ENCODE results near the gene AFF1.

AFF1 gene

GRCh38 chr4:86934771-86935565 is at the start of gene AFF1:
TSS of gene AFF1 (plus strand) at chr4:86935011. CDS start at chr4:86948534, 13,523 bp downstream.
- peak; percentile 36 for TF ChIP-seq CTCF (IDR thresholded peaks at IDR 0.05; ENCODE audit: insufficient read depth, low read depth, low read length, missing control alignments)
- DNase-seq (ENCODE audit: low read depth), result peak; percentile 98
- H3K4me3 ChIP-seq (ENCODE audit: low read depth, low read length), result peak within 1 kb of the TSS; percentile 88

- no peak overlapping the region for H3K4me3 ChIP-seq (ENCODE audit: low read depth, low read length)
- DNase-seq (ENCODE audit: low read depth), result no peak
- no peak for TF ChIP-seq CTCF (IDR thresholded peaks at IDR 0.05; ENCODE audit: insufficient read depth, low read depth, low read length, missing control alignments)
Measured at GRCh38 chr4:86890790-86891189, 44.0 kb upstream of the AFF1 start.

GRCh38 chr4:86891762-86892635 is 42.8 kb upstream of the AFF1 start, which contains the start of gene C4orf36:
TSS of gene C4orf36 (minus strand) at chr4:86892422. CDS start at chr4:86891520, 902 bp downstream.
- TF ChIP-seq CTCF (IDR thresholded peaks at IDR 0.05; ENCODE audit: insufficient read depth, low read depth, low read length, missing control alignments), result no peak
- peak within 1 kb of the TSS; percentile 75 for H3K4me3 ChIP-seq (ENCODE audit: low read depth, low read length)
- peak; percentile 77 for DNase-seq (ENCODE audit: low read depth)

- TF ChIP-seq CTCF (IDR thresholded peaks at IDR 0.05; ENCODE audit: insufficient read depth, low read depth, low read length, missing control alignments), result no peak
- peak overlapping the region; percentile 75 for H3K4me3 ChIP-seq (ENCODE audit: low read depth, low read length)
- peak; percentile 24 for DNase-seq (ENCODE audit: low read depth)
Measured at GRCh38 chr4:86892636-86892960, 42.2 kb upstream of the AFF1 start.

- no peak for DNase-seq (ENCODE audit: low read depth)
- no peak for TF ChIP-seq CTCF (IDR thresholded peaks at IDR 0.05; ENCODE audit: insufficient read depth, low read depth, low read length, missing control alignments)
- H3K4me3 ChIP-seq (ENCODE audit: low read depth, low read length), result no peak overlapping the region
Measured at GRCh38 chr4:86893136-86893535, 41.7 kb upstream of the AFF1 start.

- DNase-seq (ENCODE audit: low read depth), result no peak
Measured at GRCh38 chr4:86894455-86894854, 40.4 kb upstream of the AFF1 start.

More at GRCh38 chr4:86894455-86894854, 40.4 kb upstream of the AFF1 start:
- TF ChIP-seq CTCF (IDR thresholded peaks at IDR 0.05; ENCODE audit: insufficient read depth, low read depth, low read length, missing control alignments), result no peak
- H3K4me3 ChIP-seq (ENCODE audit: low read depth, low read length), result no peak overlapping the region

Measured in GM12865 (cell line).